Measurements from ENCODE around the gene C6orf58.

DNA sequence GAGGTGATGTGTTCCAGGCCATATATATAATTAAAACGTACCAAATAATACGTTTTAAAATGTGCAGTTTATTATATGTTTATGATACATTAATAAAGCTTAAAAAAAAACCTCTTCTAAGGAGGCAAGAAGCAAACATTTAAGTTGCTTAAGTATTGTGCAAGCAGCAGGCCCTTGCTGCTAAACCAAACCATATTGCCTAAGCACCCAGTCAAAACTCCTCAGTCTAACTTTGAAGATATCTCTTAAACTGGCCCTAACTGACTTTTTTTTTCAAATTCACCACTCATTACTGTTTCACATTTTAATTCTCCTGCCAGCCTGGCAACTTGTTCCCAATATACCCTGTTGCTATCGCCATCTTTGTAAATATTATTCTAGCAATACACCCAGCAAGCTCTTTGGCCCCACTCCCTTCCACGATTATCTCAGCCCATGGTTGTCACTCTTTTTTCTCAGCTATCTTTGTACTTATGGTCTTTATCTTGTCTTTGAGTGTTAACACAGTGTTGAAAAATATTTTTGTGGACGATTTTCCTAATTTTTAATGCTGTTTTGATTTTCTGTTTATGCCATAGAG is 60.9 kb downstream of the C6orf58 start:
- TF ChIP-seq EP300 (IDR thresholded peaks at IDR 0.05) (no peak), POLR2AphosphoS5 (IDR thresholded peaks at IDR 0.05) (no peak)
- TF ChIP-seq, protein P1, sequence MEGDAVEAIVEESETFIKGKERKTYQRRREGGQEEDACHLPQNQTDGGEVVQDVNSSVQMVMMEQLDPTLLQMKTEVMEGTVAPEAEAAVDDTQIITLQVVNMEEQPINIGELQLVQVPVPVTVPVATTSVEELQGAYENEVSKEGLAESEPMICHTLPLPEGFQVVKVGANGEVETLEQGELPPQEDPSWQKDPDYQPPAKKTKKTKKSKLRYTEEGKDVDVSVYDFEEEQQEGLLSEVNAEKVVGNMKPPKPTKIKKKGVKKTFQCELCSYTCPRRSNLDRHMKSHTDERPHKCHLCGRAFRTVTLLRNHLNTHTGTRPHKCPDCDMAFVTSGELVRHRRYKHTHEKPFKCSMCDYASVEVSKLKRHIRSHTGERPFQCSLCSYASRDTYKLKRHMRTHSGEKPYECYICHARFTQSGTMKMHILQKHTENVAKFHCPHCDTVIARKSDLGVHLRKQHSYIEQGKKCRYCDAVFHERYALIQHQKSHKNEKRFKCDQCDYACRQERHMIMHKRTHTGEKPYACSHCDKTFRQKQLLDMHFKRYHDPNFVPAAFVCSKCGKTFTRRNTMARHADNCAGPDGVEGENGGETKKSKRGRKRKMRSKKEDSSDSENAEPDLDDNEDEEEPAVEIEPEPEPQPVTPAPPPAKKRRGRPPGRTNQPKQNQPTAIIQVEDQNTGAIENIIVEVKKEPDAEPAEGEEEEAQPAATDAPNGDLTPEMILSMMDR (IDR thresholded peaks at IDR 0.05), result no peak

Data from esophagus muscularis mucosa (tissue), 4 donors.